ENCODE results near the gene MPV17L2.
"Not testable (repeated sequence)": the region's sequence is repeated elsewhere in the genome, so short reads cannot be mapped to it uniquely, and the experiment has no call there.

The MPV17L2 gene

DNA sequence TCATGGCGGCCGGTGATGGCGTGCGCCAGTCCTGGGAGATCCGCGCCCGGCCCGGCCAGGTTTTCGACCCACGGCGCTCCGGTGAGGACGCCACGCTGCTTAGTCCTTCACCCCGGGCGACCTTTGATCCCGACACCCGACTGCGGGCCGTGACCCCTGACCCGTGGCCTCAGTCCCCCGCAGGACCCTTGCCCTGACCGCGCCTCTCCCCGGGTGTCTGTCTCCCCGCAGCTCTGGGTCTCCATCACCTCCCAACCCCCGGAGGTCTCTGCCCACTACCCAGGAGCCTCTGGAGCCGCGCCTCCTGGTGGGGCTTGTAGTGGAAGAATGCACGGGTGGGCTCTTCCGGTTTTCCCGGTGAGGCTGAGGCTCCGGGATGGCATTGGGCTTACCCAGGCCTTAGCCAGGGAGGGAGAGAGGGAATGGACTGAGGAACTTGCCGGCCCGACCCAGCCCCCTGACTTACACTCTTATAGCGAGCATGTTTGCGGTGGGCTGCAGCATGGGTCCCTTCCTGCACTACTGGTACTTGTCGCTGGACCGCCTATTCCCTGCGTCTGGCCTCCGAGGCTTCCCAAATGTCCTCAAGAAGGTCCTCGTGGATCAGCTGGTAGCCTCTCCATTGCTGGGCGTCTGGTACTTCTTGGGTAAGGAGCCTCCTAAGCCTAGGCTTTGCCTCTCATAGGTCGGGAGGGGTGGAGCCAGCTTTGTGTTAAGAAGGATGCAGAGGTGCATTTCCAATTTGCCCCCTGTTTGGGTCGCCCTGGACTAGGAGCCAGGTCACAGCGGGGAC is 566 bp downstream of the MPV17L2 start:
- no peak for FAIRE-seq

DNA sequence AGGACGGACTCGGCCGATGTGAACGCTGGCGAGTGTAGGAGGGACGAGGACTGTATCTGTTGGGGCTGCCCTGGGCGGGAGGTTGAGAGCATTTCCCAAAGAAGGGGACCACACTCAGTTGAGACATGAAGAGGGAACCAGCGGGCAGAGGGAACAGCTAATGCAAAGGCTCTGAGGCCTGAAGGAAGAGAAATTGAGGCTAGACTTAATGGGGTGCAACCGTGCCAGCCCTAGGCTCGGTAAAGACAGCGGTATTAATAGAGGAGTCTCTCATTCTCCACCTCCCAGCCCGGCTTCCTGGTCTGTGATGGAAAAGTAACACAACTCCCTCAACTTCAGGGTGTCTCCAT is 1.1 kb downstream of the MPV17L2 start:
- no peak for FAIRE-seq

DNA sequence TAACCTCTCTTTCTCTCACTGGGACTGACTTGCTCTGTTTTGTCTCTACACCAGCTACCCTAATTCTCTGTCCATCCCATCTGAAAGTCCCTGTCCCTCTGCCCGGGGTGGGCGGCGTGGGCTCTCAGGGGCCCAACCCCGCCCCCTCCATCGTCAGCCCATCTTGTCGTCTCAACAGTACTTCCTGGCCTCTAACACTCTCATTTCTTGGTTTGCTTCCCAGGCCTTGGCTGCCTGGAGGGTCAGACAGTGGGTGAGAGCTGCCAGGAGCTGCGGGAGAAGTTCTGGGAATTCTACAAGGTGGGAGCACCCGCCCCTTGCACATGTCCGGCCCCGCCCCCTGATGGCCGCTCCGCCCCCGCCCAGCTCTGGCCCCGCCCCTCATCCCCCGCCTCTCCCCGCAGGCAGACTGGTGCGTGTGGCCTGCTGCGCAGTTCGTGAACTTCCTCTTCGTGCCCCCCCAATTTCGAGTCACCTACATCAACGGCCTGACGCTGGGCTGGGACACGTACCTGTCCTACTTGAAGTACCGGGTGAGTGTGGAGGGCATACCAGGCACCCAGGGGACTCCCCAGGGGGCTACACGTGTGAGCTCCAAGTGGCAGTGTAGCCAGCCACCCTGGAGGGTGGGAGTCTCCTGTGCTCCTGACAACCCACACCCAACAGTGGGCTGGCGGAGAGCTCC is 1.7 kb downstream of the MPV17L2 start:
- no peak for FAIRE-seq

GRCh38 chr19:18196511-18196845 is 3.5 kb downstream of the MPV17L2 start:
- no peak for FAIRE-seq

DNA sequence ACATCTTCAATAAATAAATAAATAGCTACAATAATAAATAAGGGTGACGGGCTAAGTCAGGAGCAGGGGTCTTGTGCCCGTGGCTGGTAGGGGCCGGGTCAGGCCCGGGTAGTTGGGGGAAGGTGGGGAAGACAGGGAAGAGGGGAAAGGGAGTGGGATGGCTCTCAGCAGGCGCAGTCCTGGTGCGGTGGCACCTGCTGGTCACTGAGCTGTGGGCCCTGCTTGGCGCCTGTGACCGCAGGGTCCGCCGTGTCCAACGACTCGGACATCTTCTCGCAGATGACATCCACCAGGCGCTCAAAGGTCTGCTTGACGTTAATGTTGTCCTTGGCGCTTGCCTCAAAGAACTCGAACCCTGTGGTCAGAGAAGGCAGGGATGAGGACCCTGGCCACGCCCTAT is 4.3 kb downstream of the MPV17L2 start:
- no peak for FAIRE-seq

- FAIRE-seq, result no peak
Observed at GRCh38 chr19:18197941-18198340, 4.9 kb downstream of the MPV17L2 start.

DNA sequence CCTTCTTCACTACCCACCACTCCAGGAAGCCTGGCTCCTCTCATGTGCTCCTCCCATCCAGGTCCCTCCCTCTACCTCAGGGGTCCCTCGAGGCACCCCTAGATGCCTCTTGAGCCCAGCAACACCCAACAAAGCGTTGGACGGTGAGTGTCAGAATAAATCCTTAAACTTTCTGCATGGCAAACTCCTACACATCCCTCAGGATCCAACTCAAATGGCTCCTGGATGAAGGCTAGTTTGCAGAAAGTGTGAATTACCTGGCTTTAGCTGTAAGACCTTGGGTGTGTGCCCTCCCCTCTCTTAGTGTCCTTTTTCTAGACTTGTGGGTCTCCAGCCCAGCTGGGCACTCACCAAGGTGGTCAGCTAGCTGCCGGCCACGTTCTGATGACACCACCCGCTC is 5.4 kb downstream of the MPV17L2 start:
- FAIRE-seq, result no peak

DNA sequence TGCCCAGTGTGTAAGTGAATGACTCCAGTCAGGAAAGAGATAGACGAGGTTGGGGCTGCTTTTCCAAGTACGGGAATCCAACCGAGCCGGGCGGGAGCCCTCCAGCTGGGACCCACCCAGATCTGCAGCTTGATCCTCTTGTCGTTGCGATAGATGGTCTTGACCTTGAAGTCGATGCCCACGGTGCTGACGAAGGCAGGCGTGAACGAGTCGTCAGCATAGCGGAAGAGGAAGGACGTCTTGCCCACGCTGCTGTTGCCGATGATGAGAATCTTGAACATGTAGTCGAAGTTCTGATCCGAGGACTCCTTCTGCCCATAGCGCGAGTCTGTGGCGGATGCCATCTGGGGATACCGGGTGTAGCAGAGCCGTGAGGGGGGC is 9.4 kb downstream of the MPV17L2 start:
- FAIRE-seq, result no peak

- FAIRE-seq, result no peak
Observed at GRCh38 chr19:18202778-18203407, 9.9 kb downstream of the MPV17L2 start.

- FAIRE-seq, result no peak
Observed at GRCh38 chr19:18203408-18203862, 10.4 kb downstream of the MPV17L2 start.

DNA sequence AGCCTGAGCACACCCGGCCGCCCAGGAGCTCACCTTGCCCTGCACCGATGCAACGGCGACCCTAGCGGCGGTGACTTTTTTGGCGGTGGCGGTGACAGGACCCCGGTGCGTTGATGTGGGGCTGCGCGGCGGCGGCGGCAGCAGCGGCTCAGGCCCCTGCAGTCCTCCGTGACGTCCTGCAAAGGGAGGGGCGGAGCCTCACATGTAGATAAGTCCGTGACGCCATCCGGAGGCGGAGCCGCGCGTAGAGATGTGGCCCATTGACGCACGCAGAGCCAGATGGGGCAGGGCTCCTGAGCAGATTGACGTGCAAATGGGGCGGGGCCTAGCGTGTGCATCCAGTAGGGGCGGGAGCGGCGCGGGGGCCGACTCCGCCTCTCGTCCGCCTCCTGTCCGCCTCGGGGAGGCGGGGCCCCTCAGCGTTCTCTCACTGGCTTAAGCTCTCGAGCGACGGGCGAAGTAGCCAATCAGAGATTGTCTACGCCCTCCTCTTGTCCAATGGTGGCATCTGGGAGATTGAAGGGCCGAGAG is 10.9 kb downstream of the MPV17L2 start, which contains the start of gene RAB3A:
Gene RAB3A (minus strand): TSS at position 180 of the 531 bp plus-strand sequence. CDS start 1,302 bp downstream, outside the sequence.
- peak; percentile 93 for FAIRE-seq

- no peak for FAIRE-seq
Observed at GRCh38 chr19:18204394-18205199, 11.6 kb downstream of the MPV17L2 start.

GRCh38 chr19:18205200-18205892 is 12.3 kb downstream of the MPV17L2 start:
- no peak for FAIRE-seq

- no peak for FAIRE-seq
Observed at GRCh38 chr19:18206018-18206417, 13.0 kb downstream of the MPV17L2 start.

- FAIRE-seq, result no peak
Observed at GRCh38 chr19:18208098-18208951, 15.3 kb downstream of the MPV17L2 start.

- not testable (repeated sequence) for FAIRE-seq
Observed at GRCh38 chr19:18209912-18210311, 16.9 kb downstream of the MPV17L2 start.

DNA sequence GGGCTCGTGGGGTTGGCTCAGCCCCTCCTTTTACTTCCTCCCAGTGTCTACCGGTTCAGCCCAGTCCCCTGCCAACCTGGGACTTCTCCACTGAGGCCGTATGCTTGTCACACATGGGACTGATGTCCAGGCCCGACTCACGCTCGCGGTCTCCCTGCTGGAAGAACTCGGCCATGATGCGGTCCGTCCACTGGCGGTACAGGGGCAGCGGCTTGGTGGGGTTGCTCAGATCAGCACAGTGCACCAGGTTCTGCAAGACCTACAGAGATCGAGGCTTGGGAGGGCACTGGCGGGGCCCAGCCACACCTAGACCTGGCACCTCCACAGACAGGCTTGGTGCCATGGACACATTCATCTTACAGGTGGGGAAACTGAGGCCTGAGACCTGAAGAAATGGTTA is 18.7 kb downstream of the MPV17L2 start:
- FAIRE-seq, result no peak

GRCh38 chr19:18214779-18215433 is 21.9 kb downstream of the MPV17L2 start:
- no peak for FAIRE-seq

GRCh38 chr19:18216789-18217188 is 23.8 kb downstream of the MPV17L2 start:
- no peak for FAIRE-seq

- no peak for FAIRE-seq
Observed at GRCh38 chr19:18218159-18218558, 25.1 kb downstream of the MPV17L2 start.

GRCh38 chr19:18218600-18218999 is 25.6 kb downstream of the MPV17L2 start:
- no peak for FAIRE-seq
